HG03520 (cell line): ENCODE results near the gene ARFGAP2.
"Not testable (repeated sequence)": the region's sequence is repeated elsewhere in the genome, so short reads cannot be mapped to it uniquely, and the experiment has no call there.

Source experiments
- ATAC-seq: cut with Tn5 transposase; IDR thresholded peaks from one replicate; pipeline ENCODE4 v1.9.1; 2021; ENCODE audit warnings: mild to moderate bottlenecking, moderate library complexity; ENCODE audit not compliant: unreplicated experiment

Gene ARFGAP2

GRCh38 chr11:47176328-47177228 lies at the start of gene ARFGAP2:
ARFGAP2 (minus strand) TSS chr11:47176879; CDS start chr11:47176853, 26 bp downstream.
- peak; percentile 85 for ATAC-seq

- ATAC-seq: peak; percentile 83
Observed at GRCh38 chr11:47225552-47226400, 49.1 kb upstream of the ARFGAP2 start.

- ATAC-seq: no peak
Observed at GRCh38 chr11:47222696-47223095, 46.0 kb upstream of the ARFGAP2 start.

GRCh38 chr11:47220401-47220821 lies 43.7 kb upstream of the ARFGAP2 start:
- no peak for ATAC-seq

- no peak for ATAC-seq
Observed at GRCh38 chr11:47216121-47216798, 39.6 kb upstream of the ARFGAP2 start.

- ATAC-seq: no peak
Observed at GRCh38 chr11:47215366-47215910, 38.8 kb upstream of the ARFGAP2 start.

- ATAC-seq: peak; percentile 55
Observed at GRCh38 chr11:47213950-47214565, 37.4 kb upstream of the ARFGAP2 start.

GRCh38 chr11:47212938-47213337 lies 36.3 kb upstream of the ARFGAP2 start:
- no peak for ATAC-seq

- no peak for ATAC-seq
Observed at GRCh38 chr11:47208628-47209027, 31.9 kb upstream of the ARFGAP2 start.

GRCh38 chr11:47208008-47208552 lies 31.4 kb upstream of the ARFGAP2 start:
- ATAC-seq: not testable (repeated sequence)

GRCh38 chr11:47207459-47207858 lies 30.8 kb upstream of the ARFGAP2 start:
- no peak for ATAC-seq

GRCh38 chr11:47206577-47206976 lies 29.9 kb upstream of the ARFGAP2 start:
- not testable (repeated sequence) for ATAC-seq

GRCh38 chr11:47204637-47204989 lies 27.9 kb upstream of the ARFGAP2 start:
- ATAC-seq: no peak

- ATAC-seq: no peak
Observed at GRCh38 chr11:47202576-47202975, 25.9 kb upstream of the ARFGAP2 start.

GRCh38 chr11:47201015-47201414 lies 24.3 kb upstream of the ARFGAP2 start:
- no peak for ATAC-seq

- ATAC-seq: not testable (repeated sequence)
Observed at GRCh38 chr11:47198161-47198560, 21.5 kb upstream of the ARFGAP2 start.

GRCh38 chr11:47192111-47192510 lies 15.4 kb upstream of the ARFGAP2 start:
- ATAC-seq: no peak

GRCh38 chr11:47191137-47191536 lies 14.5 kb upstream of the ARFGAP2 start:
- ATAC-seq: not testable (repeated sequence)

GRCh38 chr11:47189100-47189834 lies 12.6 kb upstream of the ARFGAP2 start:
- ATAC-seq: no peak
